CD4-positive, alpha-beta T cell treated with Interleukin-15 for 1 hour (primary cell): ENCODE measurements around the gene SERPIND1.
"Not testable (repeated sequence)": the region's sequence is repeated elsewhere in the genome, so short reads cannot be mapped to it uniquely, and the experiment has no call there.

Source experiments
- DNase-seq: peaks from one replicate; pipeline ENCODE4 v3.0.0-alpha.2; 2020

Gene SERPIND1, protein sequence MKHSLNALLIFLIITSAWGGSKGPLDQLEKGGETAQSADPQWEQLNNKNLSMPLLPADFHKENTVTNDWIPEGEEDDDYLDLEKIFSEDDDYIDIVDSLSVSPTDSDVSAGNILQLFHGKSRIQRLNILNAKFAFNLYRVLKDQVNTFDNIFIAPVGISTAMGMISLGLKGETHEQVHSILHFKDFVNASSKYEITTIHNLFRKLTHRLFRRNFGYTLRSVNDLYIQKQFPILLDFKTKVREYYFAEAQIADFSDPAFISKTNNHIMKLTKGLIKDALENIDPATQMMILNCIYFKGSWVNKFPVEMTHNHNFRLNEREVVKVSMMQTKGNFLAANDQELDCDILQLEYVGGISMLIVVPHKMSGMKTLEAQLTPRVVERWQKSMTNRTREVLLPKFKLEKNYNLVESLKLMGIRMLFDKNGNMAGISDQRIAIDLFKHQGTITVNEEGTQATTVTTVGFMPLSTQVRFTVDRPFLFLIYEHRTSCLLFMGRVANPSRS

DNA sequence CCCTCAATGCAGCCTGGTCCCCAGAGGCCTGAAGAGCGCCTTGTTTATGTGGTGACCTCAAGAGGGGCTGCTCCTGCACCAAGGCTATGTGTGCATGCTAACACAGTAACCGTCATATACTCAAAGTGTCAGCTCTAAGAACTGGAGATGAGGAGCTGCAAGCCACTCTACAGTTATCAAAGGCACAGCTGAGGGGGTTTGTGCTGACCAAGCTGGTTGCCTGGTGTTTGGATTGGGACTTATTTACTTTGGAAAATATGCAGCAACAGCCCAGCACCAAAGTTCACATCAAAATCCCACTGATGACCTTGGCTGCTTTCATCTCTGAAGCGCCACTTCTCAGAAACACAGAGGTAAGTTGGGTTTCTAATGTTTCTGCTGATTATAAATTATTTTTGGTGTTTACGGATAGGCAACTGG, at the start of gene SERPIND1:
SERPIND1 (plus strand) TSS at position 321 of the 420 bp plus-strand sequence. CDS start 5,200 bp downstream, outside the sequence.
- no peak for DNase-seq

DNA sequence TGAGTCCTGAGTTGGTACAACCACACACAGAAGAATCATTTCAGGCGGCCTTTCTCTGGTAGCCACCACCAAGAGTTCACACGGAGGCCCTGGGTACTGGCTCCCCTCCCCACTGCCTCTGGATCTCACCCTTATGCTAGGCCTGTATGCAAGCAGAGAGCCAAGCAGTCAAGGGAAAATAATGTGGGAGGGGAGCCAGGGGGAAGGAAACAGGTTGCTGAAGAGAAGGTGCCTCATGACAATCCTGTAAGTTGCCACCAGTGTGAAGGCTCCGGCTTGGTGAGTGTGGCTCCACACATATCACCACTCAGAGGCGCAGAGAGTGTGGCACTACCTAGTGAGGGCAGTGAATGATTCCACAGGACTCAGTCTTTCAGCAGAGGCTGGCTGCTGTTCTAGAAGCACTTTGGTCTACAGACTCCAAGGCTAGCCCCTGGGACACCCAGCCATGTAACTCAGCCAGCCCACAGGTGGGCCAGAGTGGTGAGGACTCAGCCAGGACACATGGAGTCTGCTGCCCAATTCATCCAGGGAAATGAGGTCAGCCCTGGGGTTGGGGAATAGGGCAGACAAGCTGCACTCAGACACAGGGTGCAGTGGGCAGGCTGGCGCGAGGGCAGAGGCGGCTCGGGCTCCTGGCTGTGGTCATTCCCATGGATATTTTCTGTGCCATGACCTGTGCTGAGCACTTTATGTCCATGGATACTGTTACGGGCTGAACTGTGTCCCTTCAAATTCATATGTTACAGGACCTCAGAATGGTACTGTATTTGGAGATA, 49.0 kb upstream of the SERPIND1 start:
- no peak for DNase-seq

DNA sequence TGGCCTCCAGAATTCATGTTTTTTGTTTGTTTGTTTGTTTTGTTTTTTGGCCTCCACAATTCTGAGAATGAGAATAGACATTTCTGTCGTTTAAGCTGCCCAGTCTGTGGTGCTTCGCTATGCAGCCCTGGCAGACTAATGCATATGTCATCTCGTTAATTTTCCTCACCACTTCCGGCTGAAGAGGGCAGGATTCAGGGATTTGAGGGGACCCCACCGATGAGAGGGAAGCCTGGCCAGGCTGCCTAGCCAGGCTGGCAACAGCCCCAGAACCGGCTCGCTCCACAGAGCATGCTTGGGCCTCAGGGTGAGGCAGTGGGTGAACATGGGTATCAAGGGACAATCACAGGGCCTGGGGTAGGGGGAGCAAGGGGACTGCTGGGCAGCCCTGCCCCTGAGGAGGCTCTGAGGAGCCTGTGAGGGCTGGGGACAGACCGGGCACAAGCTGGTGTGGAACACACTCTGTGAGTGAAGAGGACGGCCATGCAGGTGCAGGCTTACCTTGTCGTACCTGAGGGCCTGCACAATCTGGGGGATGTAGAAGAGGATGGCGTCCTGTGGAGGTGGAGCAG, 47.8 kb upstream of the SERPIND1 start:
- DNase-seq, result no peak

DNA sequence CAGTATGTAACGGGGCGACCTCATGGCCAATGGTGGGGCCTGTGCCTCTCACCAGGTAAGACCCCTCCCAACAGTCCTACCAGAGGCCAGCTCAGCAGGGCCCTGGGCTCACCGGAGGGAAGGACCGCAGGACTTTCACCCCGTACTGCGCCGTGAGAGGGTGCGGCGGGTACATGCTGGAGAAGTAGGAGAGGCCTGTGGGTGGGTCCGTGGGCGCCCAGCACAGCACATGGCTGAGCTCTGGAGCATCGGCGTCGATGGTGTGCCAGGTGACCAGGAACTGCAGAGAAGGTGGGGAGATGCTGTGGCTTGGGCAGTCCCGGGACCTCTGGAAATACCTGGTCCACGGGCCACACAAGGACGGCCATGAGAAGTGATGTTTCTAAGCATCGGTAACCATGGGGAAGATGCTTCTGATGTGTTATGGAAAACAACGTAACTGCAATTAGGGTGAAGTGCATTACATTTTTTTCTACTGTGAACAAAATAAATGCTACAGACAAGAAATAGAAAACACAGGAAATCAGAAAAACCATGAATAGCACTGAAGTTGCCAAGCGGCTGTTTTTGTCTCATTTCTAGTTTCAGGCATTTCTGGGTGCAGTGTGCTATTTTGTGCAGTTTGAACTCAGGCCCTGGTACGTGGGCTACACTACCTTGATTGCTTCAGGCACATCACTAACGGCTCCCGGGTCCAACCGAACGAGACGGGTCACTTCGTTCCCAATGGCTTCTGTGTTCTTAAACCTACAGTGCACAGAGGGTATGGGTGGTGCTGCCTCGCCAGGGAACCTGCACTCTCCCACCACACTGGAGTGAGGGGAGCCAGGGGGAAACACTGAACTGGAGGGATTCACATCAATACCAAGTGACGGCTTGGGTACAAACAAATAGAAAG, 46.5 kb upstream of the SERPIND1 start:
- DNase-seq, result no peak

DNA sequence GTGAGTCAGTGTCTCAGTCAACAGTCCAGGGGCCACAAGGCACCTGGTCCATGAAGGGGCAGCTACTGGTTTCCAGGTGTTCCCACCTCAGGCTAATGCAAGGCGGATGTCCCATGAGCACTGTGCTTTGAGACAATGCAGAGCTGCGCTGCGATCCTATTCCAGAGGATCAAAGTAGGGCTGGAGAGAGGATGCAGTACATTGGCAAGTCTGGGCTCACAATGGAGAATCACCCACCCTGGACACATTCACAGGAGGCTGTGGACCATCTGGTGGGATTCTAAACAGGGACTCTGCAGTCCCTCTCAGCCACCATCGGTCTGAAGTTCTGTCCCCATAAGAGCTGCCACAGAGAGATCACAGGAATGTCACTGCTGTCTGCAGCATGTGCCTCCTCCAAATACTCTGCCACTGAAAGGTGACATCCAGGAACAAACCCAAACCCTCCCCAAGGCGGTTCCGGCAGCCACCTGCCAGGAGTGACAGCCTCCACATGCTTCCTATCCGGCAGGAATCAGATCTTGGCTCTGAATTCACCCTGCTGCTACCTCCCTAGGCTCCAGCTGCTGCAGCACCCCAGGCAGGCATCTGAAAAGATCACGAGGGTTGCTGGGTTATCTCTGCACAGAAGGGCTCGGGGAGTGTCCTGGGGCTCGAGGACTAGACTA, 45.3 kb upstream of the SERPIND1 start:
- DNase-seq, result no peak

DNA sequence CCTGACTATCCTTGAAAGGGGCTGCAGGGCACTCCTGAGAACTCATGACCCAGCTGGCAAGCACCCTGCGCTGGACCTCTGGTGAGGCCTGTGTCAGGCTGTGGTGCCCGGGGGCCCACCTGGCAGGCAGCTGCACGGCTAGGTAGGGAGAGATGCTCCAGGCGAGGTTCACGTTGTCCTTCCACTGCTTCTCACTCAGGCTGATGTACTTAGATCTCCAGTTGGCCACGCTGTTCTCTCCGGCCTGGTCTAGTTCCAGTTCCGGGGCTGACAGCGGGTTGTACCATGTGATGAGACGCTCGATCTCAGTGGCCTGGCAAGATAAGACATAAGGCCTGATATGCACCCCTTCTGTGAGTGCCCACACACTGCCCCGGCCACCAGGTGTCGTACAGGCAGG, 44.7 kb upstream of the SERPIND1 start:
- DNase-seq, result no peak

DNA sequence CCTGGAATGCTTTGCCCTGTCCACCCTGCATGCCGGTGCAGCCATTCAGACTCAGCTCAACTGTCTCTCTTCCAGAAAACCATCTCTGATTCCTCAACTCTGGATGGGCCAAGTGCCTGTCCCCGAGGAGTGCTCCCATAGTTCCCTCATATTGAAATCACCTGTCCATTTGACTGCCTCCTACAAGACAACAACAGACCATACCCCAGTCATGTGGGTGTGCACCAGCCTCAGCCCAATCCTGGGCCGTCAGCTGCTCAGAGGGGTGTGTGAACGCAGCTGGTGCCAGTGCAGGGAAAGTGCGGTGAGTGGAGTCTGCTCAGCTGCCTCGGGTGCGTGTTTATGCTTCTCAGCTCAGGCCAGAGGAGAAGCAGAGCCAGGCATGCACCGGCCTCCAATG, 41.5 kb upstream of the SERPIND1 start:
- not testable (repeated sequence) for DNase-seq

DNA sequence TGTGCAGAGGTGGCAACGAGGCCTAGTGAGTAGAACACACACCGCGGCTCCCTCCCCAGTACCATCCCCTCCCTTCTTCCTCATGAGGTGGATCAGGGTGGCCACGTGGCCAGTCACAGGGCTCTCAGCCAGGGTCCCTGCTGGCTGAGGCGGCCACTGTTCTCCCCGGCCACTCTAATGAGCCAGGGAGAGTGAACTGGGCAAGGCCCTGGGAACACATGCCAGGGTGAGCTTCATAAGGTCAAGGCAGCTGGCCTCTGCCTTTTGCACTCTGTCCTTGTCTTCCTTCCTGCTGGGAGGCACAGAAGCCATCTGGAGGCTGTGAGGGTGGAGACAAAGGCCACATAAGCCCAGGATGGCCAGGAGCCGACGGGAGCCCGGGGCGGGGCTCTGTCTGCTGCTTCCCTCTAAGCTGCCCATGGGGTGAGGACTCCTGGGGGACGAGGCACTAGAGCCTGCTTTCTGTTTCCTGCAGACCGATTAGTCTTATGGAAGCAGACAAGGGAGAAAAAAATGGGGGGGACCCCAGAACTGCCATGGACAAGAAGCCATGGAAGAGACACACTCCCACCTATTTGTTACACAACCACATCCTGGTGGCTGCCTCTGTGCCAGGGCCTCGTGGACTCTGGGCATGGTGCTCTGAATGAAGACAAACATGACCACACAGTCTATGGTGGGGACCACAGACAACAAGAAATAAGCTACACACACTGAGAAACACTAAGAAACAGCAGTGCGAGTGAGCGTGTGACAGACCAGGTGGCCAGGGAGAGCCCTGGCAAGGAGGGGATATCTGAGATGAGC, 38.4 kb upstream of the SERPIND1 start:
- DNase-seq, result not testable (repeated sequence)

DNA sequence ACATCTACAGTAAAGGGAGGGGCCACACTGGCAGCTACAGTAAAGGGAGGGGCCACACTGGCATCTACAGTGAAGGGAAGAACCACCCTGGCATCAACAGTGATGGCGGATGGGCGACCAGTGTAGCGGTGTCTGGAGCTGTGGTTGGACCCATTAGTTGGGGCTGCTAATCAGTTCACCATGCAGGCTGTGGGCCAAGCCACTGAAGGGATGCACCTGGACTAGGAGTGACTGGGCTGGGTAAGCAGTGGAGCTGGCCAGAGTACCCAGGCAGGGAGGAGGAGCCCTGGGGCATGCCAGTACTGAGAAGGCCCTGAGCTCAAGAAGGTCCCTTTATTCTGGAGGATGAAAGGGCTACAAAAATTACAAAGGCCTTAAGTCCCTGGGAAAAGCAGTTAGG, 37.0 kb upstream of the SERPIND1 start:
- not testable (repeated sequence) for DNase-seq

DNA sequence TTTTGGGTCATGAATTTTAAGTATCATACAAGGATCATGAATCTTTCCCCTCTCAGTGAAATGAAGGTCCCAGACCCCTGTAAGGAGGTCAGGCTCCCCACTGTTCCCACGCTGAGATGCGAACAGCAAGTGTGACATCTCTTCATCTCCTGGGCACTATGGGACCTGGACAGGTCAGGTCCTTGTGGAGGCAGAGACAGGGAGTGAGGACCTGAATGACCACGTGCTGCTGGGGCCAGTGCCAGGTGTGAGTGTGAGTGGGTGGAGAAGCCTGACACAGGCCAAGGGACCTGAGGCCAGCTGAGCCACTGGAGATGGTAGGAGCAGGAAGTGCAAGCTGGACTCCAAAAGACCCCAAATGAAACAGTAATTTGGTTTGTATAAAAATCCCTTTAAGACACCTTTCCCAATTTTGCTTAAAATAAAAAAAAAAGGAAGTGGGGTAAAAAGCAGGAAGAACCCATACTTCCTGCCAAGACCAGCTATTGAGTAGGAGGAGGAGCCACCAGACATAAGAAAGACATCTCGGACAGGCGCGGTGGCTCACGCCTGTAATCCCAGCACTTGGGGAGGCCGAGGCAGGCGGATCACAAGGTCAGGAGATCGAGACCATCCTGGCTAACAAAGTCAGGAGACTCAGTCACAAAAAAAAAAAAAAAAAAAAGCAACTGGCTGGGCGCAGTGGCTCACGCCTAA, 35.4 kb upstream of the SERPIND1 start:
- DNase-seq, result no peak

DNA sequence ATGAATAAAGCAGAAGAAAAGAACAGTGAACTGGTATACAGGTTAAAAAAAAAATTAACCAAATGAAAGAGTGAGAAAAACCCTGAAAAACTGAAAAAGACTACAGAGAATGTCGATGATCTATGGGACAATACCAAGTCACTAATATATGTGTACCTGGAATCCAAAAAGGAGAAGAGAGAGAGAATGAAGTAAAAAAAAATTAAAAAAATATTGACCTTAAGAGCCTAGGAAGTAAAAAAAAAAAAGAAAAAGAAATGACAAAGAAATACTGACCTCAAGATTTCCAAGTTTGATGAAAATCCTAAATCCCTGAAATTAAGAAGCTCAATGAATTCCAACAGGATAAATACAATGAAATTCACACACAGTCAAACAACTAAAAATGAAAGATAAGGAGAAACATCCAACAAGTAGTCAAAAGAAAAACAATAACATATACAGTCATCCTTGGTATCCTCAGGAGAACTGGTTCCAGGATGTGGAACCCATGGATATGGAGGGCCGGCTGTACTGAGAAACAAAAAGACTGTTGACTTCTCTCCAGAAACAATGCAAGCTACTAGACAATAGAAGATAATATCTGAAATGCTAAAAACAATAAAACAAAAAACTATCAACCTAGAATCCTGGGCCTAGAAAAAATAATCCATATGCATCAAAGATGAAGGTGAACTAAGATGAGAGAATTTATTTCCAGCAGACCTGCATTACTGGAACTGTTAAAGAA, 33.5 kb upstream of the SERPIND1 start:
- no peak for DNase-seq

DNA sequence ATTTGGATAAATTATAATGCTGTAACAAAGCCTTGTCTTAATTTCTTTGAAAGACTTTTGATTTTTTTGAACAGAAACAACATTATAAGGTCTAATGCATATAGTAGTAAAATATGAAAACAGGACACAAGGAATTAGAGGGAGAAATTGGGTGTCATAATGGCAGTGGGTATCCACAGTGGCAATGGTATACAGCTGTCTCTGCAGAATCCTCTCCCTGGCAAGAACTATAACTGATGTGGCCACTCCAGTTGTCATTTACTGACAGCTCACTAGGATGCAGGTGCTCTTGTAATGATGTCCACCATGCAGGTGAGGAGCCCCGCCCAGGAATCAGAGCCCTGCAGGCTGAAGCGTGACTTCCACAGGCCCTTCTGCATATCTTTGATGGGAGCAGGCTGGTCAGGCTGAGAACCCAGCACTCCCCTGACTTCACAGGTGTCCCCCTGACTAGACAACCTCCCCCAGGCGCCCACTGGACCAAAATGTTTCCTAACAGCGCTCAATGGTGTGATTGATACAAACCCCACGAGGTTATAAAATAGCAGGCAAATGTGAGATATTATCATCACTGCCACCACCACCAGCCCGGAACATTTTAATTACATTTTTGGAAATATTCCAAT, 32.8 kb upstream of the SERPIND1 start:
- no peak for DNase-seq

DNA sequence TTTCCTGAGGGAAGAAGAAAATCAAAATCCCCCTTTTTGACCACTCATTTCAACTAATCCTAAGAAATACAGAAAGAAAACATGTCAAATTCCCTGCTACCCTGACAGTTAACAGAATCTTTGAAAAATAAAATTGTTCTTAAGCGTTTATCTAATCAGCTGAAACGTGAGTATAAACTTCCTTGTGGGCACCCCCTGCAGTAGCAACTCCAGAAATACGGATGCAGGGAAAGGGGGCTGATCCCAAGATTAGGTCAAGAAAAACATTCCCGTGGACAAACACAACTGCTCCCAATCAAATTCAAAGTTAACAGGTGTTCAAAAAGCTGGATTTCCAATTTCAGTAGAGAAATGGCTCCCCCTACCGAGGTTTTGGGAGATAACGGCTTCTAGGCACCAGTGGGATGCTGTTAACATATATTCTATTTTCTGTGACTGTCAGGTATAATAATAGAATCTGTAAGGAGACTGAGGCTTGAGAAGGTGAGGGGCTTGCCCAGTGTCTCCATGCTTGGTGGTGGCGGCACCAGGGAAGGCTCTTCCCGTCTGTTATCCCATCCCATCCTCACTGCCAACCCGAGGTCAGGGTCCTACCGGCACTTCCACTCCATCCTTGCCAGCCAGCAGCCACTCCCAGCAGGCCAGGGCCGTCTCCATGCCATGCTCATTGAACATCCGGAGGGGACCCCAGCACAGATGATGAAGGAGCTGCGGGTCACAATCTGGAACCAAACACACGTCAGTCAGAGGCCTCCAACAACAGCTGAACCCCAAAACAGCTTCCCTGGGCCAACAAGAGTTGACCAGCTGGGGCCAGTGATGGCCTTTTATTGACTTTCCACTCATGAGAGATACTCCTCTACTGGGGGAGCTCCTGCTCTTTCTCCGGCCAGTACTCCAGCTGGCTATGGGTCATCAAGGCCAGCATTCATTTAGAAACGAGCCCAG, 32.0 kb upstream of the SERPIND1 start:
- DNase-seq, result no peak

DNA sequence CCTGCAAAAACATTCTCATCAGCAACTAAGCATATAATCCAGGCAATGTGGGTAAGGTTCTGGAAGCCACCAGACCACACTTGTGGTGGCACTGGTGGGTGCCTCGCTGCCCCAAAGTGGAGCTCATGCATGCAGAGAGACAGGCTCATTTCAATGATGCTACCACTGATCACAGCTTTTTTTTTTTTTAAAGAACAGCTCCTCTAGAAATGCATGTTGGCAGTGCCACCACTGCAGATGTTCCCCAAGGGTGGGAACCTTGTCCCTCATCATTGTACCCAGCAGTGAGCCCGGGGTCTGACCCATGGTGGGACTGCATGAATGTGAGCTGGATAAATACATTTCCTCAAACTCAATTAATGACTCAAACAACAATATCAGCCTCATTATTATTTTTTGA, 31.1 kb upstream of the SERPIND1 start:
- DNase-seq, result no peak

DNA sequence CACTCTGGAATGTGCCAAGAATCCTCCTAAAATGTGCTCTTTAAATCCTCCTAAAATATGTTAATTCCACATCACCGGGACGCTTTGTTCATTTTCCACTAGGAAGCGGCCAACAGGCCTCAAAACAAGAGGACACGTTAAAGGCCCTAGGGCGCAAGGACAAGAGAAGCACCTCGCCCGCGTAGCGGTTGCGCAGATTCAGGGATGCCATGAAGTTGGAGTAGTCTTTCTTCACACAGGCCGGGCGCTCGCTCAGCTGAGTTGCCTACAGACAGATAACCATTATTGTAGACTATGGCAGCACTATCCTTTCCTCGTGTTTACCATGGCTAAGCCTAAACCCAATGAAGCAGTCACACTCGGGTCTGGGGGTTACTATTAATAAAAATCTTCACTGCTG, 29.5 kb upstream of the SERPIND1 start:
- no peak for DNase-seq

DNA sequence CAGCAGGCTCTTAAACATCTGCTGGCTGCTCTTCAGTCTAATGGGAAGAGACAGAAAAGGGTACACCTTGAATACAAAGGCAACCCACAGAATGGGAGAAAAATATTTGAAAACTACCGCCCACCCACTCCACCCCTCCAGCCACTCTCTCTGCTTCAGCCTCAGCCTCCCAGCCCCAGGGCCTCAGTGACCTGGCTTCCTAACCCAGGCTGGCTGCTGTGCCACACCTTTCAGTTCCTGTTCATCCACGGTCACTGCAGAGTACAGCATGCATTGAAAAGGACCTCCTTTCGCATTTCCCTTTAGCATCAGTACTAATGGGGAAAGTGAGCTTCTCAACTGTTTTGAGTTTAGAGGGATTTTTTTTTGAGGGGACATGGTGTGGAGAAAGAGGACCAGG, 28.8 kb upstream of the SERPIND1 start:
- no peak for DNase-seq

DNA sequence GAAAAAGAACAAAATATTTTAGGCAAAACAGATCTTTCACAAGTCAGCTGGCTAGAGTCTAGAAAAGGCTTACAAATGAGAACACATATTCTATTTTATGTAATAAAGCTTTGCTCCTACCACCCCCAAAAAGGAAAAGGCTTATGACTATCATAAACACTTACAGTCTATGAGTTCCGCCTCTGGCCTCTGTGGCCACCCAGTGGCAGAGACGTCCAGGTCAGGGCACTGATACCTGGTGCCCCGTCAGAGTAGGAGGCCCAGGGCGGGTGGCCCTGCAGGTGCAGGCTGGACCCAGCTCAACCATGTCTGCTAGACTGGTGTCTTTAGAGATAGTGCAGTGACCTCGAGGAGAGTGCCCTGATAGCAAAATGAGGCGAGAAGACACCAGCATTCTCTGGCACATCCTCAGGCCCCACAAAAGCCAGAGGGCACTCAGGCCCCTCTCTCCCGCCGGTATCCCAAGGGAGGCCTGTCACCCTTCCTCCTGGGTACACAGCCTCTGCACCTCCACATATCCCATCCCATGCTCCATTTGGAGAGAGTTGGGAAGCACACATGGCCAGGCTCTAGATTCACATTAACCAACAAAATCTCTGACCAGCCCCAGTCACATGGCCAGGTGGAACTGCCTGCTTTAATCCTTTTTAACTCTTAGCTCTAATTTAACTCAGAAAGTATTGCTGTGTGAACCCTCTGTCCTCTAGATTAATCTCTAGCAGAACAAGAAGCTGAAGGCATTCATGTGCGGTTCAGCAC, 27.3 kb upstream of the SERPIND1 start:
- no peak for DNase-seq
